A549 (cell line): ENCODE results near the gene PGM1. TPM values are rescaled to one million over a fixed set of nuclear protein-coding genes. Genes with fewer than 3 reads are reported as not detected.

Source experiments
- ATAC-seq, 2 experiments: fragments of 200-7000 bp in 1 of 2; fragments of >200 bp in 1 of 2; cut with Nextera tagmentation in 1 of 2; cut with Tn5 transposase in 1 of 2; 3 replicates each; pipeline versions ENCODE4 v1.8.0 to v1.9.1; 2018 to 2020; ENCODE audit warnings: mild to moderate bottlenecking in 1 of 2, moderate library complexity in 1 of 2
- CTCF ChIA-PET: fragments of 300-600 bp; sonication (Branson Sonifier 250); formaldehyde crosslinking; extraction: SDS; loops from one replicate; lab custom pipeline; 2021; ENCODE audit warnings: antibody characterized with exemption, inconsistent platforms; lab: Yijun Ruan, JAX
- POLR2A ChIA-PET: fragments of 350-600 bp; formaldehyde crosslinking; extraction: SDS; loops from one replicate; lab custom pipeline; 2021; ENCODE audit warnings: antibody characterized with exemption, inconsistent platforms; lab: Yijun Ruan, JAX
- DNase-seq, 2 experiments: peaks; one replicate each; pipeline versions ENCODE4 v3.0.0 to v3.0.0-alpha.2; 2011 to 2016; ENCODE audit warnings: low read depth in 1 of 2, low spot score in 1 of 2
- FAIRE-seq: peaks from 2 replicates; lab custom pipeline; 2011; peaks lifted over from hg19 to GRCh38; lab: Jason Lieb, UNC
- H3K27ac ChIP-seq, 2 experiments: fragments of >200 bp; sonication (Bioruptor Twin); formaldehyde crosslinking; 3 replicates each; pipeline ENCODE4 v1.5.1; 2016 to 2017
- H3K4me1 ChIP-seq: fragments of >200 bp; sonication (Bioruptor Twin); formaldehyde crosslinking; 3 replicates; pipeline ENCODE4 v1.6.1; 2016
- H3K4me2 ChIP-seq: fragments of >200 bp; sonication (Bioruptor Twin); formaldehyde crosslinking; 3 replicates; pipeline ENCODE4 v1.6.1; 2016
- H3K4me3 ChIP-seq: fragments of >200 bp; sonication (Bioruptor Twin); formaldehyde crosslinking; 3 replicates; pipeline ENCODE4 v1.5.1; 2016
- H3K9me3 ChIP-seq: fragments of >200 bp; sonication (Bioruptor Twin); formaldehyde crosslinking; 3 replicates; pipeline ENCODE4 v1.6.1; 2016
- BCL3 ChIP-seq: fragments of >200 bp; sonication (Bioruptor Twin); formaldehyde crosslinking; IDR thresholded peaks from 3 replicates; pipeline ENCODE4 v1.6.1; 2016
- BHLHE40 ChIP-seq: IDR thresholded peaks from 2 replicates; pipeline ENCODE4 v1.6.1; 2012; ENCODE audit warnings: low read depth, low read length, inconsistent platforms
- EP300 ChIP-seq, 2 experiments: fragments of >200 bp; sonication (Bioruptor Twin); formaldehyde crosslinking; IDR thresholded peaks; 2 replicates in 1 of 2; 3 replicates in 1 of 2; pipeline ENCODE4 v1.6.1; 2016 to 2017
- ESRRA ChIP-seq: fragments of 150-350 bp; IDR thresholded peaks from 2 replicates; pipeline ENCODE4 v1.6.1; 2014; ENCODE audit warnings: mild to moderate bottlenecking, low read length, borderline replicate concordance
- GATA3 ChIP-seq: IDR thresholded peaks from 2 replicates; pipeline ENCODE4 v1.6.1; 2012; ENCODE audit warnings: borderline replicate concordance
- HOXB13 ChIP-seq: fragments of 250-450 bp; sonication (Bioruptor Pico); IDR thresholded peaks from 2 replicates; pipeline ENCODE4 v1.5.0; 2020; ENCODE audit warnings: low read depth, mild to moderate bottlenecking, moderate library complexity
- JUN ChIP-seq, 2 experiments: fragments of >200 bp; sonication (Bioruptor Twin); formaldehyde crosslinking; IDR thresholded peaks; 2 replicates in 1 of 2; 3 replicates in 1 of 2; pipeline ENCODE4 v1.6.1; 2016 to 2017
- JUNB ChIP-seq: fragments of >200 bp; sonication (Bioruptor Twin); formaldehyde crosslinking; IDR thresholded peaks from 2 replicates; pipeline ENCODE4 v1.6.1; 2016
- KDM1A ChIP-seq: fragments of 200-600 bp; sonication (generic); IDR thresholded peaks from 2 replicates; pipeline ENCODE4 v1.6.1; 2016; ENCODE audit warnings: low read depth, mild to moderate bottlenecking
- KDM5A ChIP-seq: fragments of 200-600 bp; sonication (generic); IDR thresholded peaks from 2 replicates; pipeline ENCODE4 v1.6.1; 2016; ENCODE audit warnings: antibody characterized with exemption, mild to moderate bottlenecking
- MAFK ChIP-seq: fragments of 450-650 bp; IDR thresholded peaks from 2 replicates; pipeline ENCODE4 v1.6.1; 2014; ENCODE audit not compliant: partially characterized antibody
- NFE2L2 ChIP-seq: fragments of 150-350 bp; conservative IDR thresholded peaks from 2 replicates; pipeline ENCODE4 v1.6.1; 2014; ENCODE audit warnings: low read length
- NPAS2 ChIP-seq: fragments of 250-450 bp; sonication (Bioruptor Pico); IDR thresholded peaks from 2 replicates; pipeline ENCODE4 v1.8.0; 2022; ENCODE audit warnings: mild to moderate bottlenecking, moderate library complexity, borderline replicate concordance
- POLR2A ChIP-seq: IDR thresholded peaks from 2 replicates; pipeline ENCODE4 v1.6.1; 2012; ENCODE audit warnings: mild to moderate bottlenecking, low read length
- RAD21 ChIP-seq, 2 experiments: fragments of >200 bp in 1 of 2; sonication (Bioruptor Twin) in 1 of 2; formaldehyde crosslinking in 1 of 2; IDR thresholded peaks in 1 of 2; conservative IDR thresholded peaks in 1 of 2; 2 replicates in 1 of 2; 3 replicates in 1 of 2; pipeline ENCODE4 v1.6.1; 2012 to 2018; ENCODE audit warnings: inconsistent platforms in 1 of 2
- RNF2 ChIP-seq: fragments of 200-600 bp; sonication (generic); IDR thresholded peaks from 2 replicates; pipeline ENCODE4 v1.6.1; 2016; ENCODE audit warnings: low read depth, mild to moderate bottlenecking, antibody characterized with exemption, moderate library complexity, borderline replicate concordance
- WGBS: methylation state at CpG from one replicate; pipeline ENCODE4 v1.1.6; 2017; ENCODE audit errors: missing lambda C conversion rate; 5-methylcytosine and 5-hydroxymethylcytosine counted together
- polyA plus RNA-seq, 4 experiments: library from polyadenylated mRNA; depleted of rRNA in 3 of 4; stranded (reverse); fragments of >200 nt; fragmentation: RNase III in 1 of 4; extraction: RNeasy Plus Mini Kit Qiagen cat#74134 plus additional on column Dnase treatment in 1 of 4; gene quantifications; 2 replicates in 3 of 4; 3 replicates in 1 of 4; pipeline ENCODE4 v1.2.3, GENCODE V29; 2011 to 2017
- TF ChIP-seq, protein P1 (sequence below): fragments of 250-450 bp; sonication (Bioruptor Pico); IDR thresholded peaks from 2 replicates; pipeline ENCODE4 v1.5.0; 2021; ENCODE audit warnings: mild to moderate bottlenecking, moderate library complexity, borderline replicate concordance
- TF ChIP-seq, protein P2 (sequence below): fragments of >200 bp; sonication (Bioruptor Twin); formaldehyde crosslinking; IDR thresholded peaks from 3 replicates; pipeline ENCODE4 v1.5.1; 2016
- TF ChIP-seq, protein P3 (sequence below): IDR thresholded peaks from 2 replicates; pipeline ENCODE4 v1.6.1; 2012; ENCODE audit warnings: low read depth, borderline replicate concordance
- TF ChIP-seq, protein P4 (sequence below): fragments of 250-450 bp; sonication (Bioruptor Pico); IDR thresholded peaks from 2 replicates; pipeline ENCODE4 v1.5.0; 2020; ENCODE audit warnings: low read depth, mild to moderate bottlenecking, moderate library complexity
- TF ChIP-seq, protein P5 (sequence below): fragments of 450-650 bp; IDR thresholded peaks from 2 replicates; pipeline ENCODE4 v1.6.1; 2014; ENCODE audit warnings: antibody characterized with exemption

PGM1 gene
- polyA plus RNA-seq, 2 of the 4 experiments (the other 2 are of a cell fraction), result 25.5 to 50.2 TPM

DNA sequence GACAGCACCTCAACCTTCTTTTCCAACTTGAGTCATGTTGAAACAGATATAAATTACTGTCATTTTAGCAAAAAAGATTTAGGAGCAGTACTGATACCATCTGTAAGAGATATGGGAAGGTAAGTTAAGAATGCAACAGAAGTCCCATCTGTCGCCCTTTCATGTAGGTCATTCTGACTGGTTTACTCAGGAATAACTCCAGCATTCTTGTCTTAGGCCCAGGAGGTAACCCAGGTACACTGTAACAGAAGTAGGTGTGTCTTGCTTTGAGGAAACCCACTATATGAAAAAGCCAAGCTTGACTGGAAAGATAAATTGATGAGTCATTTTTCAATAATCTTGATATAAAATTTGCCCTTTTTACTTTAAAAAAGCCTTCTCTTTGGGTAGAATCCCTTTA lies 35.4 kb downstream of the PGM1 start:
- DNase-seq (no peak), ATAC-seq (no peak), FAIRE-seq (no peak)
- Histone ChIP-seq H3K4me2 (0 out of 3 replicates have a peak overlapping the region, but pooled peaks have one; percentile 14), H3K4me1 (peaks cover 22% of the 10 kb centered on the region), H3K27ac (no peak overlapping the region), H3K4me3 (no peak overlapping the region), H3K9me3 (no peaks in the 10 kb centered on the region)
- POLR2A ChIA-PET, result no interaction called here
- WGBS, result 100% methylated on average over 1 of the region's 1 CpG
- no peak for TF ChIP-seq EP300 (IDR thresholded peaks at IDR 0.05)
- TF ChIP-seq MAFK, result peak; percentile 5
- no peak for TF ChIP-seq BCL3
- no peak for TF ChIP-seq GATA3
- CTCF ChIA-PET, result interaction anchor here (0.6 kb wide), 1 partner anchor 1688 kb away, joined by 3 read pairs; no protein-coding TSS in a partner anchor

- 78% methylated on average over 4 of the region's 4 CpGs for WGBS
- H3K9me3 ChIP-seq, result no peaks in the 10 kb centered on the region
- DNase-seq, result no peak
- ATAC-seq, result no peak
- POLR2A ChIA-PET, result no interaction called here
- CTCF ChIA-PET, result no interaction called here
- no peak for TF ChIP-seq JUN (IDR thresholded peaks at IDR 0.05)
- TF ChIP-seq HOXB13, result no peak
- no peak for TF ChIP-seq RAD21 (conservative IDR thresholded peaks at IDR 0.05 in 1 of 2, IDR thresholded peaks at IDR 0.05 in 1 of 2)
- TF ChIP-seq, protein P1, sequence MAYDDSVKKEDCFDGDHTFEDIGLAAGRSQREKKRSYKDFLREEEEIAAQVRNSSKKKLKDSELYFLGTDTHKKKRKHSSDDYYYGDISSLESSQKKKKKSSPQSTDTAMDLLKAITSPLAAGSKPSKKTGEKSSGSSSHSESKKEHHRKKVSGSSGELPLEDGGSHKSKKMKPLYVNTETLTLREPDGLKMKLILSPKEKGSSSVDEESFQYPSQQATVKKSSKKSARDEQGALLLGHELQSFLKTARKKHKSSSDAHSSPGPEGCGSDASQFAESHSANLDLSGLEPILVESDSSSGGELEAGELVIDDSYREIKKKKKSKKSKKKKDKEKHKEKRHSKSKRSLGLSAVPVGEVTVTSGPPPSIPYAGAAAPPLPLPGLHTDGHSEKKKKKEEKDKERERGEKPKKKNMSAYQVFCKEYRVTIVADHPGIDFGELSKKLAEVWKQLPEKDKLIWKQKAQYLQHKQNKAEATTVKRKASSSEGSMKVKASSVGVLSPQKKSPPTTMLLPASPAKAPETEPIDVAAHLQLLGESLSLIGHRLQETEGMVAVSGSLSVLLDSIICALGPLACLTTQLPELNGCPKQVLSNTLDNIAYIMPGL (CRISPR knock-in tag), result no peak
- TF ChIP-seq, protein P2, sequence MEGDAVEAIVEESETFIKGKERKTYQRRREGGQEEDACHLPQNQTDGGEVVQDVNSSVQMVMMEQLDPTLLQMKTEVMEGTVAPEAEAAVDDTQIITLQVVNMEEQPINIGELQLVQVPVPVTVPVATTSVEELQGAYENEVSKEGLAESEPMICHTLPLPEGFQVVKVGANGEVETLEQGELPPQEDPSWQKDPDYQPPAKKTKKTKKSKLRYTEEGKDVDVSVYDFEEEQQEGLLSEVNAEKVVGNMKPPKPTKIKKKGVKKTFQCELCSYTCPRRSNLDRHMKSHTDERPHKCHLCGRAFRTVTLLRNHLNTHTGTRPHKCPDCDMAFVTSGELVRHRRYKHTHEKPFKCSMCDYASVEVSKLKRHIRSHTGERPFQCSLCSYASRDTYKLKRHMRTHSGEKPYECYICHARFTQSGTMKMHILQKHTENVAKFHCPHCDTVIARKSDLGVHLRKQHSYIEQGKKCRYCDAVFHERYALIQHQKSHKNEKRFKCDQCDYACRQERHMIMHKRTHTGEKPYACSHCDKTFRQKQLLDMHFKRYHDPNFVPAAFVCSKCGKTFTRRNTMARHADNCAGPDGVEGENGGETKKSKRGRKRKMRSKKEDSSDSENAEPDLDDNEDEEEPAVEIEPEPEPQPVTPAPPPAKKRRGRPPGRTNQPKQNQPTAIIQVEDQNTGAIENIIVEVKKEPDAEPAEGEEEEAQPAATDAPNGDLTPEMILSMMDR, result no peak
- TF ChIP-seq, protein P3, sequence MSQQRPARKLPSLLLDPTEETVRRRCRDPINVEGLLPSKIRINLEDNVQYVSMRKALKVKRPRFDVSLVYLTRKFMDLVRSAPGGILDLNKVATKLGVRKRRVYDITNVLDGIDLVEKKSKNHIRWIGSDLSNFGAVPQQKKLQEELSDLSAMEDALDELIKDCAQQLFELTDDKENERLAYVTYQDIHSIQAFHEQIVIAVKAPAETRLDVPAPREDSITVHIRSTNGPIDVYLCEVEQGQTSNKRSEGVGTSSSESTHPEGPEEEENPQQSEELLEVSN, result no peak
- TF ChIP-seq NPAS2, result no peak
- TF ChIP-seq BHLHE40, result no peak
- TF ChIP-seq NFE2L2, result no peak
- TF ChIP-seq POLR2A, result no peak
- no peak for TF ChIP-seq JUNB
- no peak for TF ChIP-seq KDM1A
- TF ChIP-seq, protein P4, sequence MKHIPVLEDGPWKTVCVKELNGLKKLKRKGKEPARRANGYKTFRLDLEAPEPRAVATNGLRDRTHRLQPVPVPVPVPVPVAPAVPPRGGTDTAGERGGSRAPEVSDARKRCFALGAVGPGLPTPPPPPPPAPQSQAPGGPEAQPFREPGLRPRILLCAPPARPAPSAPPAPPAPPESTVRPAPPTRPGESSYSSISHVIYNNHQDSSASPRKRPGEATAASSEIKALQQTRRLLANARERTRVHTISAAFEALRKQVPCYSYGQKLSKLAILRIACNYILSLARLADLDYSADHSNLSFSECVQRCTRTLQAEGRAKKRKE, result no peak
- no peak for TF ChIP-seq ESRRA
- no peak for TF ChIP-seq KDM5A
- TF ChIP-seq, protein P5, sequence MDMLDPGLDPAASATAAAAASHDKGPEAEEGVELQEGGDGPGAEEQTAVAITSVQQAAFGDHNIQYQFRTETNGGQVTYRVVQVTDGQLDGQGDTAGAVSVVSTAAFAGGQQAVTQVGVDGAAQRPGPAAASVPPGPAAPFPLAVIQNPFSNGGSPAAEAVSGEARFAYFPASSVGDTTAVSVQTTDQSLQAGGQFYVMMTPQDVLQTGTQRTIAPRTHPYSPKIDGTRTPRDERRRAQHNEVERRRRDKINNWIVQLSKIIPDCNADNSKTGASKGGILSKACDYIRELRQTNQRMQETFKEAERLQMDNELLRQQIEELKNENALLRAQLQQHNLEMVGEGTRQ, result no peak
- TF ChIP-seq RNF2, result no peak
- no peak for TF ChIP-seq MAFK
- H3K4me1 ChIP-seq, result peaks cover 16% of the 10 kb centered on the region
- H3K4me3 ChIP-seq, result no peak overlapping the region
- H3K4me2 ChIP-seq, result no peak overlapping the region
- no peak overlapping the region for H3K27ac ChIP-seq
- FAIRE-seq, result no peak
Observed at GRCh38 chr1:63630238-63630637, 37.0 kb downstream of the PGM1 start.
